ENCODE data around the gene CFAP65.
A peak's percentile ranks its signal among the peaks of the same experiment; 100 is the strongest.

Gene CFAP65

DNA sequence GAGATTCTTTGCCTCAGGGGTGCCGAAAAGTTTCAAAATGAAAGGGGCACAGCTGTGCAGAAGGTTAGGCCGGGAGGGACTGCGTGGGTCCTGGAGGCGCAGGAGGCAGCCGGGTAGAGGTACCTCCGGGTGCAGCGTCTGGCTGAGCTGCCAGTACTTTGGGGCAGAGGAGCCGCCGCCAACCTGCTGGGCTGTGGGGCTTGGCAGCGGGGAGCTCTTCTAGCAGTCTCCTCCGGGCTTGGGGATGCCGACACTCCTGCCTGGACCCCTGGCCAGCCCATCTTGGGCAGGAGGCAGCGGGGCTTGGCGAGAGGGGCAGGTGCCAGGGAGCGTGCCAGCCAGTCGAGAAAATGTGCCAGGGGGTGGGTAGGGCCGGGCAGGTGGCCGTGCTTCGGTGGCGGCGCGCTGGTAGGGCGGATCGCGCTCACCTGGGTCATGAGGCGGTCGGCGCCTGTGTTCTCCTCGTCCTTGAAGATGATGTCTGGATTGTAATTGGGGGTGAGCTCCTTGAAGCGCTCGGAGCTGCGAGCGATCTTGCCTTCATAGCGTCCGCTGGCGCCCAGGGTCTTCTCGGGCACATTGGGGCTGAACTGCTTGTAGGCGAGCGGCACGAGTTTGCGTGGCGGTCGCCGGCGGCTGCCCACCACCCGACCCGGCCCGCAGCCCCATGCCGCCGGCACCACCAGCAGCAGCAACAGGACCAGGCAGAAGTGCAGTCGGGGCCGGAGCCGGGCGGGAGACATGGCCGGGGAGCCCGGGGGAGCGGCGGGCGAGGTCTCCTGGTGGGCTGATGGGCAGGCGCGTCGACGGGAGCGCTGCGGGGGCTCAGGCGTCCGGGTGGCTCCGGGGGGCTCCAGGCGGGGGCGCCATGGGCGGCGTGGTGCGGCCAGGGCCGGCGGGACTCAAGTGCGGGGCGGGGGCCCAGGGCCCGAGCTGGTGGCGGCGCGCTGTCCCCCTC lies 18.7 kb upstream of the CFAP65 start:
- no peak for DNase-seq (ENCODE audit: low spot score)

DNA sequence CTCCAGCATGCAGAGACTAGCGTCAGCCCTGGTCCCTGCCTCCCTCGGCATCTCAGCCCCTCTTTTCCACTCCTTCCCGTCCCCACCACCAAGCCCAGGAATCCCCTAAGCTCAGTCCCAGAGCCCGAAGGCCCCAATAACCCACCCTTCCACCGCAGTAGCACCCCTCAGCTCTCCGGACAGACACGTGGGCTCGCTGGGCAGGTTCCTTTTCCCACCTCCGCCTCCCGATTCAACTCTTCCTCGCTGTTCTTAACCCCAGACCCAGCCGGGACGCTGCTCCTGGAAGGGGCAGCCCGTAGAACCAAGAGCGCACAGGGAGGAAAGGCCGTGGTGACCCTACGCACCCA lies 18.0 kb upstream of the CFAP65 start:
- DNase-seq (ENCODE audit: low spot score), result no peak

DNA sequence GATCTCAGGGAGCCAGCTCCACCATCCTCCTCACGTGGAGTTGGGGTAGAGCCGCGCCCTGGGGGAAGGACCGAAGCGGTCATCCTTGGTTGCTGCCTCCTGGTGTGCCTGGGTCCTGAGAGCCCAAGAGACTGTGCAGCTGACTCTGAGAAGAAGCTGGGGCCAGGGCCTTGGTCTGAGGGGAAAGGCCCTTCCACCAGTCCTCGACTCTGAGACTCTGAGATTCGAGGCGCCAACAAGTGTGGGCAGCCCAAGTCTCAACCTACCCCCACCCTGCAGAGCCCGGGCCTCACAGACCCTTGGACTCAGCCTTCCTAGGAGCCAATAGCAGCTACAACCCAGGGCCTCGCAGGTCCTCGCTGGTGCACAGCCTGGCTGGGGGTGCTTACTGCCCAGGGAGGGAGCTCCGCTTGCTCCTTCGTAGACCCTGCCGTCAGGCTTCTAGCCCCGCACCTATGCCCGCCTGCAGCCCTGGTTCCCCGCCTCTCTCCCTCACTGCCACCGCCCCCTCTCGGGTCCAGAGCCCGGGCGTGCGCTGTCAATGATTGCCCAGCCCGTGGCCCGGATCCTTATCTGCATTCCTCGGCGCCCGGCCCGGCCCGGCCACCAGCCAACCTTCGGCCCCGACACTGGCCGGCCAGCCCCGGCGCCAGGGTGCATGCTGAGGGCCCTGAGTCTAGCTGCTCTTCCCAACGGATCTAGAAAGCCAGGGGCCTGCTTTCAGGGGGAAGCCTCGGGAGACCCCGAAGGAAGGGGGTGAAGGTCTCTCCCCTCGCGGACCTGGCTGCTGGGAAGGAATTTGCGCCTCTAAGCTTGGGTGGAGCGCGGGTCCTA lies 17.4 kb upstream of the CFAP65 start:
- no peak for DNase-seq (ENCODE audit: low spot score)

DNA sequence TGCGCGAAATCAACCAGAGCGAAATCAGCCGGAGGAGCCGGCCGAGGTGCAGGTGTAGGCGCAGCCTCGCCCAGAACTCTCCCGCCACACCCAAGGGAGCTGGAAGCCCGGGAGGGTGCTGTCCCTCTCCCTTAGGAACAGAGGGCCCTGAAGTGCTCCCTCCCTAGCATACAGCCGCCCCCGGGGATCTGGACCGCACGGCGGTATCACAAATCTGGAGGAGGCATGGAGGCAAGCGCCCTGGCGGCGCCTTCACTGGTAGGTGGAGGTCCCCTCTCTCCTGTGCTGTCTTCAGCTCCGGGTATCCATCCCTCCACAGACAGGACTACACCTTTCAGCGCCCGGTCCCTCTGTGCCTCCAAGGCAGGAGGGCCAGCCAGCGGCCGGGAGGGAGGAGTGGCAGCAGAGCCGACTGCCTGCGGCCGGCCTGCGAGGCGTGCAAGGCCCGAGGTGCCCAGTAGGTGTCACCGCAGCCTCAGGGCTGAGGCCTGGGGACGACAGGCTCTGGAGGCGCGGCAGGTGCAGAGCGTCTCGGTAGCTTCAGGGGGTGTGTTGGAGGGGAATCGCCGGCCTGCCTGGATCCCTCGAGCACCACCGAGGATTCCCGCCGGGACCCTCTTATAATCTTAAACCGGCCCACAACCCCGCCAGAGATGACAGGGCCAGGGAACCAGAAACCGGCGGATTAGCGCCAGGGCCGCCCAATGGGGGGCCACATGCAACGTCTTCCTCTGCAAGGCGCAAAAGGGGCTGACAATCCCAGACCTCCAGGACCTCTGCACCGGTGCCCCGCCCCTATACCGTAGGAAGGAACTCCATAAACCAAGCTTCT lies 16.6 kb upstream of the CFAP65 start:
- DNase-seq (ENCODE audit: low spot score), result peak; percentile 72

DNA sequence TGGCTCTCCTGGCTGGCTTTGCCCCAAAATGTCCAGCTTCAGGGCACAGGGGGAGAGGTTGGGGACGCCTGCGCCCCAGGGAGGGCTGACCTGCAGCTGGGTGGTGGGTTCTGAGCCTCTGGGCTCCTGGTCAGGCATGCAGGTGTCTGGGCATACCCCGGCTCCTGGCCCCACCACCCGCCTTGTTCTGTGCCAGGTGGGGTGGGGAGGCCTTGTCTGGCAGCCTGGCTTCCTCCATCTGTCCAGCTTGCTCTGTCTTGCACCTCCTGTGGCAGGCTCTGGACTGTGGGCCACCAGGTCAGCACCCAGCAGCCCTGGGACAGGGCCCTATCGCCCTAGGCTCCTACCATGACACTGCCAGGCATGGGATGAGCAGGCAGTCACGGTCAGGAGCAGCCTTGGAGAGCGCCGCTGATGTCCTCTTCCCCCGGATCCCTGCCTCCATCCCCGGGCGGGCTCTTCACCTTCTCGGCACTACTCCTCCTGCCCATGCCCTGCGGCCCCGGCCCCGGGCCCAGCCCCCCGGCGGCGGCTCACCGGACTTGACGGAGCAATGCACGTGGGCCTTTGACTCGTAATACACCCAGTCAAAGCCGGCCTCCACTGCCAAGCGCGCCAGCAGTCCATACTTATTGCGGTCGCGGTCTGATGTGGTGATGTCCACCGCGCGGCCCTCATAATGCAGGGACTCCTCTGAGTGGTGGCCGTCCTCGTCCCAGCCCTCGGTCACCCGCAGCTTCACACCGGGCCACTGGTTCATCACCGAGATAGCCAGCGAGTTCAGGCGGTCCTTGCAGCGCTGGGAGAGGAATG lies 15.8 kb upstream of the CFAP65 start:
- DNase-seq (ENCODE audit: low spot score), result no peak

DNA sequence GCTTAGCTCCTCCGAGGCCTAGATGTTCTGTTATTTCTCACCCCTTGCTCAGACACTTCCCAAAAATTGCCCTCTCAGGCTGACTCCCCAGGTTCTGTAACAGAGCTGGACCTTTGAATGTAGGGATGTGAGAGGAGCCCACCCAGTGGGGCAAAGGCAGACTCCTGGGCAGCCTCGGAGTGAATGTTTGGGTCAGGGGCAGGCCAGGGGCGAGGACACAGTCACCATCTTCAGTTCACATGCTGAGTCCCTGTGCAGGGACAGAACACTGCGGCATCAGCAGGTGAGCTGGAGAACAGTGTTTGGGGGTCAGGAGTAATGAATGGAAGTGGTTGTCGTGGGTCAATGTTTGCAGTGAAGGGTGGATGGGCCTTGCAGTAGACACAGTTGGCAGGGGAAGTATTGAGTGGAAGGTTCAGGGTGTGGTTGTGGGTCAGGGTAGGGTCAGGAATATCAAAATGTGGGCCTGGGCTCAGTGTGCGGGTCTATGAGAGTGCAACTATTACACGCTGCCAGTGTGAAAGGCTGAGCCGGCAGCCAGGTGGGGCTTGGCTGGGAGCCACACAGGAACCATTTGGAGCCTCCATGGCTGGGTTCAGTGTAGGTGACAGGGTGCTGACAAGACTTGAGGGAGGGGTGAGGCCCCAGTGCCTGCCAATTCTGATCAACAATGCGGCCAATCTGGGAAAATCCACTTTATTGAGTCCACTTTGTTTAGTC lies 15.0 kb upstream of the CFAP65 start:
- DNase-seq (ENCODE audit: low spot score), result no peak

DNA sequence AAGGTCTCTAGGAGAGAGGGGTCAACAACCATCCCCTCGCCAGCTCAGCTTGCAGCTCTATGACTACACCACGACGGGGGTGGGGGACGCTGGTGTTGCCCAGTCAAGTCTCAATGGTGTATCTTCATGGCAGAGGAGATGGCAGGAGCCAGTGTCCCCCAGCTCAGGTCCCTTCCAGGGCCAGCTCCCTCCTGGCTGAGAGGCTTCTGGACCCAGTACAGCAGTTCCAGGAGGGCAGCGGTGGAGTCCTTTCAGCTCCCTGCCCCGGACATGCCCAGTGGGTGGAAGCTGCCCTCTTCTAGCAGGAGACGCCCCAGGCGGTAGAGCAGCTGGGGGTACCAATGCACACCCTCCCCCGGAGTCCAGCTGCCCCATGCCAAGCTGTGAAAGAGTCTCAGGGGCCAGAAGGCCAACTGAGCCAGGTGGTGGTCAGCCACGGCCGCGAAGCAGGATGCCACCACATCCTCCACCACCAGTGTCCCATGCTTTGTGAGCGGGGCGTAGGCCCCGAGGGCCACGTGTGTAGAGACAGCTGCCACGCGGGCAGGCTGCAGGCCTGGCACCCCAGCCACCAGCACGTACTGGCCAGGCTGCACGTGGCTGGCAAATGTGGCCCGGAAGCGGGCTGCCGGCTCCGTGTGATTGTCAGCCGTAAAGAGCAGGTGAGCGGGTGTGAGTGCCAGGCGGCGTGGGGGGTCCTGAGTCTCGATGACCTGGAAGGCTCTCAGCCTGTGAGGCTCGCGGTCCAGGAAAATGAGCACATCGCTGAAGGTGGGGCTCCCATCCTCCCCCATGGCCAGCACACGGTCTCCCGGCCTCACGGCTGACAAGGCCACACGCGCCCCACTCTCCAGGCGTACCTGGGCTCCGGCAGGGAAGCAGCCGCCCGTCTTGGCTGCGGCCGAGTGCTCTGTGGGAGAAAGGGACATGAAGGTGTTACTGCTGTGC lies 13.9 kb upstream of the CFAP65 start:
- no peak for DNase-seq (ENCODE audit: low spot score)

DNA sequence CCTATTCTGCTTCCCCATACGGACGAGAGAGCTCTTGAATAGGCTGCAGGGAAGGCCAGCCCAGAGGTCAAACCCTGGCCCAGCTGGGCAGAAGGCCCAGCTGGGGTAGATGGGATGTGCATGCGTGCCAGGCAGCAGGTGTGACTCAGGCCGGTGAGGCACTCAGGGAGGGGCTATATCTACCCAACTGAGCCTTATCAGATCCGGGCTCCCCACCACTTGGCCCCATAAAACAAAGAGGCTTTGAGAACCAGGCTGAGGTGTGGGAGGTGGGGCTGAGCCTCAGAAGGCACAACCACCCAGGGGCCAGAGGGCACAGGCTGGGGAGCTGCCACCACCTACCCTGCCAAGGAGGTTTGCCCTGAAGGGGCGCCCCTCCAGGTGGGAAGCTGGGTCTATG lies 8.0 kb upstream of the CFAP65 start:
- no peak for DNase-seq (ENCODE audit: low spot score)

DNA sequence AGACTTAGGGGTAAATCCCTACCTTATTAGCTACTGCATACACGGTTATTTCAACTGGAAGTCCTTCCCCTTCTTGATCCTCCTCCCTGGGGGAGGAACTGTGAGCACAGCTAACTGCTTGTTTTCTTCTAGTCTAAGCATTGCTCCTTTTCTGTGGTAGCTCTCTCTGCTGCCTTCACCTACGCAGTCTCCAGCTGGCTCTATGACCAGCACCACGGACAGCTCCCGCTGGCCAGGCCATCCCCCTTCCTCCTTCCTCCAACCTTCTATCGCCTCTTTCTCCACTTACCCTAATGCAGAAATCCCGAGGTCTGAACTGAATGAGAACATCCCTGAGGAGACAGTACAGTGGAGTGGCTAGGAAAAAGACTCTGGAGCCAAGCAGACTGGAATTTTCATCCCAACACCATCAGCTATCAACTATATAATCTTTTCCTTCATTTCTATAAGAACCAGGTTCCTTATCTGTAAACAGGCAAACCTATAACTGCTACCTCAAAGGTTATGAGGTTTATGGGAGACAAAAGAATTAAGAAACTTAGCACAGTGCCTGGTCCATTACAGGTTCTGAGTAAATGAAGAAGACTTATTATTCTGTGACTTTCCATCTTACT lies 4.7 kb upstream of the CFAP65 start:
- peak; percentile 25 for DNase-seq (ENCODE audit: low spot score)

DNA sequence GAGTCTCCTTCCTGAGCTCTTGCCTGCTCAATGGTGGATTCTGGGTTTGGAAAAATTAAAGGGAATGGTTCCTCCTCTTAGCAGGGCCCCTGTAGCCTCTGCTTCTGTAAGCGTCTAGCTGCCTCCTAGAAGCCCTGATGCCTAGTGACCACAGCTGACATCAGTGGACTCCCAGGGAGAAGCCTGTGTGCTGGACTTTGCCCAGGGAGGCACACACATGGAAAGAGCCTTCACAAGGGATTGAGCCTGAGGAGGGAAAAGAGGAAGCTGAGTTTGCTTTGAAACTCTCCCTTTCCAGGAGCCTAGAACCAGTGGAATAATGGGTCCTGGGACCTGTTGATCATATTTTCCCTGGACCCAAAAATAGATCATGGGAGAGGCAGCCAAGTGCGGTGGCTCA lies 1.4 kb upstream of the CFAP65 start:
- no peak for DNase-seq (ENCODE audit: low spot score)

DNA sequence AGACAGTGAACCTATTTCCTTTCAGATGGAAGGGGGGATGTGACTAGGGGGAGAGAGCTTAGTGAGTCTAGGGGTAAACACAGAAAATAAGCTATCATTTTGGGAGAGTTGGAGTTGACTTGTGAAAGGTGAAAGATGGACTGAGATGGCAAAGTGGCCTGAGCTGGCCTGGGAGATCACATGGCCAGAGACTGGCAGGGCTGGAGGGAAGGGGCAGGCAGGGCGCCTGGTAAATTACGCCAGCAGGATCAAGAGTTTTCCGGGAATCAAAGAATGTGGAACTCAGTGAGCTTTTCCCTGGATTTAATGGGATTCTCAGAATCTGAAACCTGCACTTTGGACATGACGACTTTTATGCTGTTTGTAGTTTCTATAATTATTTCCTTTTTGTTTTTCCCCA lies 841 bp upstream of the CFAP65 start:
- DNase-seq (ENCODE audit: low spot score), result no peak

DNA sequence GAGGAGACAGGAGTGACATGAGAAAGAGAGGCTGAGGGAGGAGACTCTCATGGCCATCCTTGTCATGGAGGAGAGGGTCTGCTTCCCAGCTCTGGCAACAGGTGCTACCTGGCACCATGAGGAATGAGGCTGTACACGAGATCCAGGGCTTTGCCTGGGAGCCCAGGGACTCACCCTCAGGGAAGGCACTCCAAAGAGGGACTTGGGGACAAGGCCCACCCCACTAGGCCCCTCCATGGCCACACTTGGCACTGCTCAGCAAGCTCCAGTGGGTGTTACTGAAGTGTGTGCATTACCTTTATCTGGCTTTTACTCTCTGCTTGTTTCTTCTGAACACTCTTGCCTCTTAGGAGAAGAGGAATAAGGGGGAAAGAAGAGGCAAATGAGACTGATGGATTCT lies 2.7 kb downstream of the CFAP65 start:
- DNase-seq (ENCODE audit: low spot score), result no peak

DNA sequence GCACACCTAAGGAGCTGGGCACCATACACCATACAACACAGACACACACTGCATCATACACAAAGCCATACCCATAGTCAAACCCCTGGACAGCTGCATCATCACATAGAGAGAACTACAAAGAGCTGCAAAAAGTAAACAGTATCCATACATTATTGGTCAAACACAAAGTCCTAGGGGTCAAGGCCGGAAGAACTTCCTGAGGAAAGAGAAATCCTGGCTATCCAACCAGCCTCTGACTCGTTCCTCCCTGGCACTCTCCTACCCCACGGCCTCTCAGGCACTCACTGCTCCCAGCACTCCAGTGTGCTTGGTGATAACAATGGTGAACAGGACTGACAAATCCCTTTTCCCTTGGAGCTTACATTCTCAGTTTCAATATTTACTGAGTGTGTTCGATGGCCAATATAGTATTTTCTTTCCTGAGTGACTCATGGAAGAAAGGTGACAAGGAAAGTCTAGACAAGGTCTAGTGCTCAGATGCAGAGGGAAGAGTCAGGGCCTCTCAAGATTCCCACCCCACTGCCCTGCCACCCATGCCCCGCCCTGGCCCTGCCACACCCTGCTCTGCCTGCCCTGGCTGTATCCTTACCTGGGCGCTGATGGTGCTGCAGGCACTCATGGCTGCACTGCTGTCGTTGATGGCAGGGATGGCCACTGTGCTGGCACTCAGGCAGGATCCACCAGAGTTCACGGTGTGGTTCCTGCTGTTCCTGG lies 3.4 kb downstream of the CFAP65 start:
- DNase-seq (ENCODE audit: low spot score), result no peak

DNA sequence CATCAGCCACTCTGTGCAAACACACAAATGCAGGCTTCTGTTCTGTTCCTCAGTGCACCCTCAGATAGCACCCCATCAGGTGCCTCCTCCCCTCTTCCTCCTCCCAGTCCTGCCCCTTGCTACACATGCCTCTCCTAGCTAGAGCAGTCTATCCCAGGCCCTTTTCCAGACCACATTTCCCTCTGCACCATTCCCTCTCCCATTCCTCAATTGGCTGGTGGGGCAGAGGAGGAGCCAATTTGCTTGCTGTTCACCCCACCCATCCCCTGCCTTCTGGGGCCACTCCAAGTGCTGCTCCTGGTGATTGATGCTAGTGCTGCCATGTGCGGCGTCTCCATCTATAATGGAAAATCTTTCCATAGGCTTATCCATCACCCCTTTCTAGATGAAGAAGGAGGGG lies 5.4 kb downstream of the CFAP65 start:
- no peak for DNase-seq (ENCODE audit: low spot score)

DNA sequence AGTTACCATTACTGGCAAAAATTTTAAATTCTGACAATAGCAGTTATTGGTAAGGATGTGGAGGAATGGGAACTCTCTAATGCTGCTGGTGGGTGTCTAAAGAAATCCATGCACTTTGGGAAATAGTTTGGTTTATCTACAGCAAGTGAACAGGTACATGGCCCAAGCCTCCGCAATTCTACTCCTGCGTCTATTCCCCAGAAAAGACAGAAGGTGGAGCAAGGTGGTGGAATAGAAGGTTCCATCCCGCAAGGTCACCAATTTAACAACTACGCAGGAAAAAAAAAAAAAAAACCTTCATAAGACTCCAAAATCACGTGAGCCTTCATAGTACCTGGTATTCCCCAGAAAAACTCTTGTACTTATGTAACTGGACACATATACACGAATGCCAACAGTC lies 6.5 kb downstream of the CFAP65 start:
- DNase-seq (ENCODE audit: low spot score), result no peak

DNA sequence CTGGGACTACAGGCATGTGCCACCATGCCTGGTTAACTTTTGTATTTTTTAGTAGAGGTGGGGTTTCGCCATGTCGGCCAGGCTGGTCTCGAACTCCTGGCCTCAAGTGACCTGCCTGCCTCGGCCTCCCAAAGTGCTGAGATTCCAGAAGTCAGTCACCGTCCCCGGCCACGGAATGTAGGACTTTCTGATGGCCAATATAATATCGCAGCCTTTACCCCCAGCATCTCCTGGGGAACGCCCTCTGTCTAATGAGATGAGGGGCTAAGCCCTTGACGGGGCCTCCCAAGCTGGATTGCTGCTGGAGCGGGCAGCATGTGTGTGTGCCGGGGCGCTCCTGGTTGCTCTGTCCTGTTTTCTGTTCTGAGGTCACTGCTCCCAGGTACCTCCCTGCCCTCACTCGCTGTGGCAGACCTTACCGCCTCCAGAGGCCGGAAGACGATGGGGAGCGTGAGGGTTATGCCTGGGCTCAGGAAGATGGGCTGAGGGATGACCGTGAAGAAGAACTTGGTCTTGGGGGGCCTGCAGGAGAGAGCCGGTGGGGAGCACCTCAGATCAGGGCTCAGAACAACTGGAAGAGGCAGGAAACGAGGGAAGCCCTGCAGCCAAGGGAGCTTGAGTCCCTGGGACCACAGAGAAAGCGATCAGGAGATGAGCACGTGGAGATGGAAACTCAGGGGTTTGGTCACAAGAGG lies 9.1 kb downstream of the CFAP65 start:
- DNase-seq (ENCODE audit: low spot score), result no peak

DNA sequence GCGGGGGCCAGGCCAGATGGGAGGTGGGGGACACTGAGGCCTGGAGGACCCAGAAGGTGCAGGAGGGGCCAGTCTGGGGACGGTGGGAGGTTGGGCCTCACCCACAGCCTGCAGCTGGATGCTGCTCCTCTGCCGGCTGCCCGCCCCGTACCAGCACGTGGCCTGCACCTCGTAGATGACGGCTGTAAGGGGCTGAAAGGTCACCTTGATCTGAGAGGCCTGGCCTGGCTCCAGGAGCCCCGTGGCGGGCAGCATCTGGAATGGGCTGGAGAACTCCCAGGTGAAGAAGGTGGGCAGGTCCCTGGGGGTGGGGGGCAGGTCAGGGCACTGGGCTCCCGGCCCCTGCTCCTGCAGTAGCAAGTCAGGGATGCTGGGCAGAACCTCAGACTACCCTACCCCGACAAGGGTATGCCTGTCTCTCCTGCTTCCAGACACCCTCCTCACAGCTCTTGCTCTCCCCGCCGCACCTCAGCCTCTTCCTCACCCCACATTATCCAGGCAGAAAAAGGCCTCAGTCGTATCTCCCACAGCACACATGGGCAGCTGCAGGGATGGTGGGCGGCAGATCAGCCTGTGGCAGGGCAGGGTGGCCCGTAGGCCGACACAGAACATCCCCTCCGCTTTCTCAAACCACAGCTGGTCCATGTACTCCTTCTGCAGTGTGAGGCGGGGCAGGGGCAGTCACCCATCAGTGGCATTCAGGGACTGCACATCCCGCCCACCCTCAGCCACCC lies 10.1 kb downstream of the CFAP65 start:
- no peak for DNase-seq (ENCODE audit: low spot score)
